SU-DHL-6 (cell line): Measurements from ENCODE around the gene IL22RA2.

ENCODE experiments used
- H2AFZ ChIP-seq: fragments of 200-600 bp; sonication (generic); 2 replicates; pipeline ENCODE4 v1.6.1; 2014; ENCODE audit warnings: low read depth, mild to moderate bottlenecking, moderate library complexity, mixed read lengths, antibody characterized with exemption, low read length; ENCODE audit not compliant: severe bottlenecking
- H3F3A ChIP-seq: fragments of 200-600 bp; shearing (Covaris generic); 2 replicates; pipeline ENCODE4 v1.6.0; 2016; ENCODE audit warnings: antibody characterized with exemption, mild to moderate bottlenecking; ENCODE audit not compliant: insufficient read depth
- H3K27ac ChIP-seq: fragments of 200-600 bp; sonication (generic); 2 replicates; pipeline ENCODE4 v1.5.1; 2016; ENCODE audit warnings: low read depth, mild to moderate bottlenecking, low read length, moderate library complexity, mixed read lengths
- H3K27me3 ChIP-seq: fragments of 200-600 bp; sonication (generic), shearing (Covaris generic); 2 replicates; pipeline ENCODE4 v1.6.0; 2014; ENCODE audit warnings: mild to moderate bottlenecking, low read length
- H3K36me3 ChIP-seq: fragments of 200-600 bp; sonication (generic); 2 replicates; pipeline ENCODE4 v1.6.1; 2014; ENCODE audit warnings: mild to moderate bottlenecking, low read length, mixed read lengths
- H3K4me2 ChIP-seq: fragments of 300-600, 200-600 bp; shearing (Covaris generic), sonication (generic); 2 replicates; pipeline ENCODE4 v1.6.0; 2014; ENCODE audit warnings: low read length, low read depth, mild to moderate bottlenecking; ENCODE audit not compliant: poor library complexity, severe bottlenecking
- H3K4me3 ChIP-seq: fragments of 200-600 bp; sonication (generic); 2 replicates; pipeline ENCODE4 v1.5.1; 2014; ENCODE audit warnings: antibody characterized with exemption, low read length, mild to moderate bottlenecking, mixed read lengths; ENCODE audit not compliant: insufficient read depth, poor library complexity, severe bottlenecking
- H3K79me2 ChIP-seq: fragments of 200-600 bp; sonication (generic); 2 replicates; pipeline ENCODE4 v1.6.1; 2014; ENCODE audit warnings: mild to moderate bottlenecking, low read length, moderate library complexity; ENCODE audit not compliant: insufficient read depth
- H3K9ac ChIP-seq: fragments of 200-600 bp; sonication (generic); 2 replicates; pipeline ENCODE4 v1.7.0; 2014; ENCODE audit warnings: mild to moderate bottlenecking, low read length
- H3K9me2 ChIP-seq: fragments of 200-600 bp; sonication (generic); replicated peaks from 2 replicates; pipeline ENCODE4 v1.6.1; 2014; ENCODE audit warnings: low read length; ENCODE audit not compliant: insufficient read depth
- H3K9me3 ChIP-seq: fragments of 200-600 bp; sonication (generic); 2 replicates; pipeline ENCODE4 v1.6.1; 2014; ENCODE audit warnings: low read length, mixed read lengths; ENCODE audit not compliant: insufficient read depth
- H4K20me1 ChIP-seq: fragments of 200-600 bp; sonication (generic); 2 replicates; pipeline ENCODE4 v1.6.1; 2014; ENCODE audit warnings: low read depth, mild to moderate bottlenecking, antibody characterized with exemption, low read length, moderate library complexity, mixed read lengths
- EZH2phosphoT487 ChIP-seq: fragments of 200-600 bp; sonication (generic), shearing (Covaris generic); conservative IDR thresholded peaks from 2 replicates; pipeline ENCODE4 v1.6.1; 2018; ENCODE audit warnings: mild to moderate bottlenecking, antibody characterized with exemption, low read length, moderate library complexity, mixed read lengths
- TF ChIP-seq, protein P1 (sequence below): fragments of 200-600 bp; sonication (generic); IDR thresholded peaks from one replicate; pipeline ENCODE4 v1.5.1; 2017; ENCODE audit warnings: antibody characterized with exemption, mild to moderate bottlenecking, low read length, moderate library complexity; ENCODE audit not compliant: insufficient read depth, poor library complexity, severe bottlenecking

The IL22RA2 gene

DNA sequence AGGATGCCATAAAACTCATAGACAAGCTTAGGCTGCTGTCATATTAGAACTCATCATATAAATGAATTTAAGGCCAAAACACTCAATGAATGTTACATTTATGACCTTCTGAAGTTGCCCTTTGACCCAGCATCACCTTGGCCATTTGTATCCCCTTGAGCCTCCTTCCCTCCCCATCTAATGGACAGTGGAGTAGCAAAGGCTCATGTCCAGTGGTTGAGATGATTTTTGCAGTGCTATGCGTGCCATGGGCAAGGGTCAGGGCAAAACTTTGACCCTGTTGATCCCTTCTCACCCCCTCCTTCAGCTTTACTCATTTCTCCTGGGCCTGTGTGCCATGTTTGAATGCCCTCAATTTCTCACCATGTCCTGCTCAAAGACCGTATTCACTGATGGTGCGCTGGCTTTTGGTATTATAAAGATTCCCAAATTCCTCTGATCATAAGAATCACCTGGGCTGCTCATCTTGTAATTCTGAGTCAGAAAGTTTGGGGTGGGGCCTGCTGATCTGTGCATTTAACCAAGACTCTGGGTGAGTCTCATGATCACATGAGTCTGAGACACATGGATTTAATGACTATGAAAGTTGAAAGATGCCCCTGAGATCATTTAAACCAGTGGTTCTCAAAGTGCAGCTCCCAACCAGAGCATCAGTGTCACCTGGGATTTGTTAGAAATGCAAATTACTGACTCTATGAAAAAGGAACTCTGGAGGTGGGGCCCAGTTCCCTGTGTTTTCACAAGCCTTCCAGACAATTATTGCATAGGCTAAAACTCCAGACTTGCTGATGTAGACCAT lies 71.2 kb downstream of the IL22RA2 start:
- Histone ChIP-seq H3K4me3 (peak overlapping the region; percentile 30), H3K27ac (0 out of 2 replicates have a peak overlapping the region, but pooled peaks have one; percentile 23), H3K9me2 (no peaks in the 10 kb centered on the region), H3F3A (no peaks in the 10 kb centered on the region), H3K9me3 (no peaks in the 10 kb centered on the region), H4K20me1 (no peaks in the 10 kb centered on the region), H2AFZ (no peak overlapping the region), H3K4me2 (peak overlapping the region; percentile 53), H3K36me3 (no peaks in the 10 kb centered on the region), H3K79me2 (no peaks in the 10 kb centered on the region), H3K27me3 (no peaks in the 10 kb centered on the region), H3K9ac (no peak overlapping the region)
- TF ChIP-seq, protein P1, sequence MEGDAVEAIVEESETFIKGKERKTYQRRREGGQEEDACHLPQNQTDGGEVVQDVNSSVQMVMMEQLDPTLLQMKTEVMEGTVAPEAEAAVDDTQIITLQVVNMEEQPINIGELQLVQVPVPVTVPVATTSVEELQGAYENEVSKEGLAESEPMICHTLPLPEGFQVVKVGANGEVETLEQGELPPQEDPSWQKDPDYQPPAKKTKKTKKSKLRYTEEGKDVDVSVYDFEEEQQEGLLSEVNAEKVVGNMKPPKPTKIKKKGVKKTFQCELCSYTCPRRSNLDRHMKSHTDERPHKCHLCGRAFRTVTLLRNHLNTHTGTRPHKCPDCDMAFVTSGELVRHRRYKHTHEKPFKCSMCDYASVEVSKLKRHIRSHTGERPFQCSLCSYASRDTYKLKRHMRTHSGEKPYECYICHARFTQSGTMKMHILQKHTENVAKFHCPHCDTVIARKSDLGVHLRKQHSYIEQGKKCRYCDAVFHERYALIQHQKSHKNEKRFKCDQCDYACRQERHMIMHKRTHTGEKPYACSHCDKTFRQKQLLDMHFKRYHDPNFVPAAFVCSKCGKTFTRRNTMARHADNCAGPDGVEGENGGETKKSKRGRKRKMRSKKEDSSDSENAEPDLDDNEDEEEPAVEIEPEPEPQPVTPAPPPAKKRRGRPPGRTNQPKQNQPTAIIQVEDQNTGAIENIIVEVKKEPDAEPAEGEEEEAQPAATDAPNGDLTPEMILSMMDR, result no peak
- TF ChIP-seq EZH2phosphoT487, result no peak

DNA sequence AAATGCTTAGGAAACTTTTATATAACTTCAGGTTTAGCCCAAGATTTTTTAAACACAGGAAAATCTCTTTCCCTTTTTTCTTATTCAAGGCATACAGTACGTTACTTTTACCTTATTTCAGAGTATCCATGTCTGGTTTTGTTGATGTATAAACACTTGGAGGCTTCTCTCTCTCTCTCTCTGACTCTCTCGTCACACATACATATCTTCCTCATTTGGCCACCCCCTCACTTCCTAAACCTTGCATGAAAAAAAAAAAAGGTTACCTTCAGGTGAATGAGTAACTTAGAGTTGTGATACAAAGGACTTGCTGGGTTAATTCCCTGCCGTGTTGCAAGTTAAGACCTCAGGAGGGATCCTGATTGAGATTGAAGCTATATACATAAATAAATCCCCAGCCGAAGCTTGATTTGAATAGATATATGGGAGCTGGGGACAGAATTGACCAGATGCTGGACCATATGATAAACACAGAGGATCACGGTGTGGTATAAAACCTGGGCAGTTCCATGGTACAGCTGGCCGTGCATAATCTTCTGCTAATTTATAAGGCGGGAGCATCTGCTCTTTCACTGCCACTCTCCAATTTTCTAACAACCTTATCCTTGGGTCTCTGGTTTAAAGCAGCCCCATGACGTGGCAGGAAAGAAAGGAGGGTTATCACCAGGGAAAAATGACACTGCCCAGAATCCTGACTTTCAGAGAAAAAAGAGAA lies 73.6 kb downstream of the IL22RA2 start:
- Histone ChIP-seq H3K9ac (no peak overlapping the region), H4K20me1 (no peaks in the 10 kb centered on the region), H3K79me2 (no peaks in the 10 kb centered on the region), H3K9me3 (no peaks in the 10 kb centered on the region), H3K27me3 (no peaks in the 10 kb centered on the region), H3K9me2 (no peaks in the 10 kb centered on the region), H3K4me3 (no peak overlapping the region), H3K27ac (no peak overlapping the region), H3F3A (no peaks in the 10 kb centered on the region), H3K36me3 (no peaks in the 10 kb centered on the region), H3K4me2 (no peak overlapping the region), H2AFZ (no peak overlapping the region)
- TF ChIP-seq EZH2phosphoT487, result no peak
- TF ChIP-seq, protein P1, result no peak

DNA sequence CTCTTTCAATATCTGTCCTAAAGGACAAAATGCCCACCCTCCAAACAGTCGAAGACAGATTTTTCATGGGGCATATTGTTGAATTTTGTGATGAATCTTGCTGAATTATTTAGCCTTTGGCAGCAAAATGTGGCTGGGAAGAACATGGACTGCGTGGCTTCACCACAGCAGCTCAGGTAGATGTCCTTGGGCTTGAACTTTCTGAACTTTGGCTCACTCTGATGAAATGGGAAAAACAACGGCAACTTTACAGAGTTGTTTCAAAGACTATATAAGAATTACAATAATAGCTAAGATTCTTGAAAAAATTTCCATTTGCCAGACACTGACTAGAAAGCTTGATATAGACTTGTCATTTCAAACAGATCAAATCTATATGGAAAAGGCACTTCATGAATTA lies 75.9 kb downstream of the IL22RA2 start:
- no peaks in the 10 kb centered on the region for H3K9me3 ChIP-seq
- H3K9me2 ChIP-seq, result no peaks in the 10 kb centered on the region
- no peak overlapping the region for H3K4me2 ChIP-seq
- H3K36me3 ChIP-seq, result no peaks in the 10 kb centered on the region
- TF ChIP-seq, protein P1, result no peak
- no peak for TF ChIP-seq EZH2phosphoT487
- H3K4me3 ChIP-seq, result no peak overlapping the region
- H3K27ac ChIP-seq, result no peak overlapping the region
- no peaks in the 10 kb centered on the region for H4K20me1 ChIP-seq
- H3K27me3 ChIP-seq, result no peaks in the 10 kb centered on the region
- H3K9ac ChIP-seq, result no peak overlapping the region
- H3F3A ChIP-seq, result no peaks in the 10 kb centered on the region
- H2AFZ ChIP-seq, result no peak overlapping the region
- H3K79me2 ChIP-seq, result no peaks in the 10 kb centered on the region
